AG10803 (cell line): ENCODE results near the gene RARG.

Experiments used
- DNase-seq: peaks from one replicate; pipeline ENCODE4 v3.0.0; 2010; ENCODE audit warnings: low read depth
- H3K4me3 ChIP-seq: 2 replicates; pipeline ENCODE4 v1.5.1; 2011; ENCODE audit warnings: mild to moderate bottlenecking, low read length, control low read depth
- TF ChIP-seq, protein P1 (sequence below): conservative IDR thresholded peaks from 2 replicates; pipeline ENCODE4 v1.5.1; 2011; ENCODE audit warnings: mild to moderate bottlenecking, low read length, control low read depth, inconsistent platforms

Gene RARG

GRCh38 chr12:53231921-53232645 is at the start of gene RARG:
TSS of gene RARG (minus strand) at chr12:53232209. CDS start at chr12:53227545, 4,664 bp downstream.
- H3K4me3 ChIP-seq: peak within 1 kb of the TSS; percentile 84
- TF ChIP-seq, protein P1, sequence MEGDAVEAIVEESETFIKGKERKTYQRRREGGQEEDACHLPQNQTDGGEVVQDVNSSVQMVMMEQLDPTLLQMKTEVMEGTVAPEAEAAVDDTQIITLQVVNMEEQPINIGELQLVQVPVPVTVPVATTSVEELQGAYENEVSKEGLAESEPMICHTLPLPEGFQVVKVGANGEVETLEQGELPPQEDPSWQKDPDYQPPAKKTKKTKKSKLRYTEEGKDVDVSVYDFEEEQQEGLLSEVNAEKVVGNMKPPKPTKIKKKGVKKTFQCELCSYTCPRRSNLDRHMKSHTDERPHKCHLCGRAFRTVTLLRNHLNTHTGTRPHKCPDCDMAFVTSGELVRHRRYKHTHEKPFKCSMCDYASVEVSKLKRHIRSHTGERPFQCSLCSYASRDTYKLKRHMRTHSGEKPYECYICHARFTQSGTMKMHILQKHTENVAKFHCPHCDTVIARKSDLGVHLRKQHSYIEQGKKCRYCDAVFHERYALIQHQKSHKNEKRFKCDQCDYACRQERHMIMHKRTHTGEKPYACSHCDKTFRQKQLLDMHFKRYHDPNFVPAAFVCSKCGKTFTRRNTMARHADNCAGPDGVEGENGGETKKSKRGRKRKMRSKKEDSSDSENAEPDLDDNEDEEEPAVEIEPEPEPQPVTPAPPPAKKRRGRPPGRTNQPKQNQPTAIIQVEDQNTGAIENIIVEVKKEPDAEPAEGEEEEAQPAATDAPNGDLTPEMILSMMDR: no peak
- peak; percentile 72 for DNase-seq

GRCh38 chr12:53279888-53280498 is 48.0 kb upstream of the RARG start:
- no peak overlapping the region for H3K4me3 ChIP-seq
- no peak for DNase-seq
- TF ChIP-seq, protein P1: no peak

DNA sequence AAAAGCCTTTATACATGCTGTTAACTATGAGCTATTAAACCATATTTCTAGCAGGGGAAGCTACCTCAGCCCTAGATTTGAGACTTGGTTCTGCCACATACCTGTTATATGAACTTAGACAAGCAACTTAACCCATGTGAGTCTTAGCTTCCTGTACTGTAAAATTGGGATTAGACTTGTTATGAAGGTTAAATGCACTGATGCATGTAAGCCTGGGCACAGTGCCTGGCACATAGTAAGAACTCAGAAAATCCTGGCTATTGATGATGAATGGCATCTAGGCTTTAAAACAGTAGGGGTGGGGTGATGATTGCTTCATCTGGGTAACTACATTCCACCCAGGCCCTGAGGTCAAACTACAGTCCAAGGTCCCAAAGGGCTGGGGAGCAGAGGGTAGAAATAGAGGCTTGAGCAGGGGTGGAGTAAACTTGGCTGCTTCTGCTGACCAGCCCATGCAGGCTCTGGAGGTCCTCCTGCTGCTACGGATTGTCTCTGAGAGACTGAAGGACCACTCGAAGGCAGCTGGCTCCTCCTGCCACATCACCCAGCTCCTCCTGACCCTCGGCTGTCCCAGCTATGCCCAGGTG is 47.4 kb upstream of the RARG start:
- TF ChIP-seq, protein P1: no peak
- DNase-seq: no peak
- H3K4me3 ChIP-seq: no peak overlapping the region

DNA sequence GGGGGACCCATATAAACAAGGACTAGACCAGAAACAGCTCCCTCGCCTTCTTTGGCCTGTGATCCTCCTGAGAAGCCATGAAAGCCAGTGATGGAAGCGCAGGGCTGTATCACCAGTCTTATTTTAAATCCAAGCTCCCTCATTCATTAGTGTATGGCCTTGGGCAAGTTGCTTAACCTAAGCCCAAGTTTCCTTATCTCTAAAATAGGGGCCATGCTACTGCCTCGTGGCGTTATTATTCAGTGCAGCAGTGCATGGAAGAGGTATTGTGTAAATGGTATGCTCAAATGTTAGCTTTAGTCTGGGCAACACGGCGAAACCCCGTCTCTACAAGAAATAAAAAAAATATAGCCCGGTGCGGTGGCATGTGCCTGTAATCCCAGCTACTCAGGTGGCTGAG is 46.0 kb upstream of the RARG start:
- TF ChIP-seq, protein P1: no peak
- H3K4me3 ChIP-seq: no peak overlapping the region
- DNase-seq: no peak

- TF ChIP-seq, protein P1: no peak
- H3K4me3 ChIP-seq: no peak overlapping the region
- DNase-seq: no peak
Observed at GRCh38 chr12:53276511-53276910, 44.5 kb upstream of the RARG start.

DNA sequence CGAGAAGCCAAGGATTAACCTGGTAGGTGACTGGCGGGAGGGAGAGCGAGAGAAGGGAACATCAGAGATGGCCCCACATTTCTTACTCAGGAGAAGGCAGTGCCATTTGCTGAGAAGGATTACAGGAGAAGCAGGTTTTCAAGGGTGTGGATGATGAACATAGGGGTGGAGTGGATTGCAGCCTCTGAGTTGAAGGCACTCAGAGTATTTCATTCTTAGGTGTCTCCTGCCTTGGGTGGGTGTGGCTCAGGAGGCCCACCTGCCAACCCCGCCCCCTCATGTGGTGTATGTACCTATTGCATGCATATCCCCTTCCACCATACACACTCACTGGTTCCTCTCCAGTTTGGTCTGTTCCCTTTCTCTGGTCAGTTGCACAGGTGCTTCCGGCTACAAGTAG is 42.4 kb upstream of the RARG start:
- DNase-seq: no peak
- TF ChIP-seq, protein P1: no peak
- H3K4me3 ChIP-seq: no peak overlapping the region
